ENCODE data around the gene CCDC134.

CCDC134 gene

GRCh38 chr22:41800348-41801146 lies at the start of gene CCDC134:
Gene CCDC134, plus strand, starts transcription at chr22:41800679. Its CDS starts 8,212 bp downstream, at chr22:41808891.
- peak; percentile 86 for DNase-seq

DNA sequence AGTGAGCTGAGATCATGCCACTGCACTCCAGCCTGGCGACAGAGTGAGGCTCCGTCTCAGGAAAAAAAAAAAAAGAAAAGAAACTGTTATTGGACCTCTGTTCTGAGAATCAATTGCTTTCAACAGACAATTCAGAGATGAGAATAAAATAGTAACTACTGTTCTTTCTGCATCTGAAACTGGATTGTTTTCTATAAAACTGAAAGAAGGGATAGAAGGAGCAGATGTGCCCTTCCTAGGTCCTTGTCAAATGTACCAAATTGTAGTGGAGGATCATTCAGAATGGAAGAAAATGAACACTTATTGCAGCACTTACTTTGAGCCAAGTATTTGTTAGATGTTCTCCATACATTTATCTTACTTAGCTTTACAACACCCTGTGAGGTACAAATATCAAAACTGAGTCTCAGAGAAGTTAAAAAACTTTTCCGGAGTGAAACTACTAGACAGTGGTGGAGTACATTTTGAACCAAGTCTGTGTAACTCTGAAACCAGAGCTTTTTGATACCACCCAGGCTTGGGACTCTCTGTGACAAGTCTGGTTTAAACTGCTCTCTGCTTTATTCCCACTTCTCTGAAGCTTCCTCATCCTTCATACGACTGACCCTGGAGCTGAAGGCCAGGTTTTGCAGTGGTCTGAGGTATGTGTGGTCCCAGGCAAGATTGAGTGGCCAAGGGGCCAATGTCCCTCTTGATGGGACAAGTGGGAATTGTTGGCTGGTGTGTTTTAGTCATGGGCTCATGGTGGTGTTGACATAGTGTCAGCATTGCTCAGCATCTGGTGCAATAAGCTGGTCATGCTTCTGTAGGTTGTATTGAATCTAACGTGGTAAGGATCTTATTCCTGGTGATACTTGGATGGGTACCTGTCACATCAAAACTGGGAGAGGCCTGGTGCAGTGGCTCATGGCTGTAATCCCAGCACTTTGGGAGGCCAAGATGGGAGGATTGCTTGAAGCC lies 48.2 kb upstream of the CCDC134 start:
- no peak for DNase-seq

DNA sequence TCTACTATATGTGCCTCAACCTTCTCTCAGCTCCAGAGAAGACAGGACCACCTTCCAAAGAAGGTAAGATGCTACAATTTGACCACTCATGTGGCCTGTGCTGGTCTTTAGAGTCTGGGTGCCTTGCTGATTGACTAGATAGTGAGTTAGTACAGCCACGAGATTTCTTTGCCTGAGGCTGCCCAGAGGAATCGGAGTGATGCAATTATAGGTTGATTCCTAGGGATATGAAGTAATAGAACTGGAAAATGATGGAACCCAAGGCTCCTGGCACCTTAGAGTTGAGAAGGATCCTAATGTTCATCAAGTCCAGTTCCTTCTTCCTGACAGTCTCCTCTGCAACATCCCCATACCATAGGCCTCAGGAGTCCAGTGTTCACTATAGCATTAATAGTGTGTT lies 46.5 kb upstream of the CCDC134 start:
- no peak for DNase-seq

- peak; percentile 17 for DNase-seq
These were observed 43.0 kb upstream of the CCDC134 start for GRCh38 chr22:41757502-41757901.

DNA sequence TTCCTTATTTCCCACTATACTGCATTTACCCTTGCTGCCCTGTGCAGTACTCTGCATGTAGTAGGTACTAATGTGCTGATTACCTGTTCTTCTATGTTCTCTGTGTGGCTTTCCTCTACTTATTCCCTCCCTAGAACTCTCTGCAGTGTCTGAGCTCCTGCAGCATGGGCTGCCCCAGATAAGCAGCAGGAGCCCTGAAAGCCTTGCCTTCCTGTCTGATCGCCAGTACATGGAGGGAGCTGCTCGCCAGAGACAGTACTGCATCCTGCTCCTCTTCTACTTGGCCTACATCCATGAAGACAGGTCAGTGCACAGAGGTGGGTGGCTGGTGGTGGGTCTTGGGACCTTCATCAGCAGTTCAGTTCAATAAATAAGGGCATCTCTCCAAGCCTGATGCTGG lies 42.2 kb upstream of the CCDC134 start:
- DNase-seq, result no peak

GRCh38 chr22:41762980-41763779 lies 37.3 kb upstream of the CCDC134 start:
- DNase-seq, result peak; percentile 35

- DNase-seq, result no peak
These were observed 34.0 kb upstream of the CCDC134 start for GRCh38 chr22:41766476-41766875.

GRCh38 chr22:41768430-41768829 lies 32.0 kb upstream of the CCDC134 start:
- peak; percentile 78 for DNase-seq

DNA sequence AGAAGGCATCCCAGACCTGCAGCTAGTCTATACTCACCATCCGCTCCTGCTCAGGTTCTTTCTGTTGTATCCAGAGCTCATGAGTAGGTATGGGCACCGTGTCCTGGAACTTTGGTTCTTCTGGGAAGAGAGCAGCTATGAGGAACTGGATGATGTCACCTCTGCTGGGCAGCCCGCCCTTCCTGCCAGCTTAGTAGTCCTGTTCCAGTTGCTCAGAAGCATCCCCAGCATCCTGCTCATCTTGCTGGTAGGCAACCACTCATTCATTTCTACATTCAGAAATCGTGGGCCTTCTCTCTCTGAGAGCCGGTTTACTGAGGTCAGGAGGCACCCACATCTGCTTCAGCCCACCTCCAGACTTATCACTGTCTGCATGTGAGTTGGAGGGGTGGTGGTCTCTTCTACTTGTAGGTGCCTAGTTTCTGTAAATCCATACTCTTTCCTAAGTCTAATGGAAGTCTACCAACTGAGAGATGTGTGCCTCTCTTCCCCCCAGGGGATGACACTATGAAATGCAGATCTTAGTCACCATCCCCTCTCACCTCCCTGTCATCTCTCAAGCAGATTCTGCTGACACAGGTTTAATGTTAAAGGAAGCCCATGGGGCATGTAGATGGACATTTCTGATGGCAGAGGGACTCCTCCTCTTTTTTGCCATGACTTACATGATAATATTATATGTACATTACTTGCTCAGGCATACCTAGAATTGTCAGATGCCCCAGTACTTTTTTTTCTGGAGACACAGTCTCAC lies 29.6 kb upstream of the CCDC134 start:
- no peak for DNase-seq

GRCh38 chr22:41772198-41772597 lies 28.3 kb upstream of the CCDC134 start:
- DNase-seq, result no peak

DNA sequence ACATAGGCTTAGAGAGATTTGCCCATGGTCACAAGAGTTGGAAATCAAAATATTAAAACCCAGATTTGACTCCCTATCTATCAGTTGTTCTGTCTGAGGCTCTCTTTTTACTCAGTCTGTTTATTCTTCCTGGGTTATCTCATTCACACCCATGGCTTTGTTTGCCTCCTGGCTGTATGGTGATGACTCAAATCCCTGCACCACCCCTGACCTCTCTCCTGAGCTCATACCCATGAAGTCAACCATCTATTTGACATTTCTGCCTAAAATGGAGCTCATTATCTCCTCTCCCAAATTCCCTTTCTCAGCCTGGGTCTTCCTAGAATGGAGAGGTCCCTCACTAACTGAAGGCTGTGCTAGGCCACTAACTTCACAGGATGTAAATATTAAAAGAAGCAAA lies 27.8 kb upstream of the CCDC134 start:
- DNase-seq, result no peak

DNA sequence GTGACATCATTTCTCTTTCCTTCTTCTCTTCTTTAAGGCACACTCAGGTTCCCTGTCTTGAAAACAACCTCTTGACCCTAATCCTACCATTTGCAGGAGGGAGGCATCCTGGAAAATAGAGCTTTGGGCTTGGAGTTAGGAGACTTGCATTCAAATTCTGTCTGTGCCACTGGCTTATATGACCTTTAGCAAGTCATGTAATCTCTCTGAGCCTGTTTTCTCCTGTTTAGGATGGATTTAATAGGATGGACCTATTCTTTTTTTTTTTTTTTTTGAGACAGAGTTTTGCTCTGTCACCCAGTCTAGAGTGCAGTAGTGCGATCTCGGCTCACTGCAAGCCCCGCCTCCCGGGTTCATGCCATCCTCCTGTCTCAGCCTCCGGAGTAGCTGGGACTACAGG lies 25.1 kb upstream of the CCDC134 start:
- no peak for DNase-seq

DNA sequence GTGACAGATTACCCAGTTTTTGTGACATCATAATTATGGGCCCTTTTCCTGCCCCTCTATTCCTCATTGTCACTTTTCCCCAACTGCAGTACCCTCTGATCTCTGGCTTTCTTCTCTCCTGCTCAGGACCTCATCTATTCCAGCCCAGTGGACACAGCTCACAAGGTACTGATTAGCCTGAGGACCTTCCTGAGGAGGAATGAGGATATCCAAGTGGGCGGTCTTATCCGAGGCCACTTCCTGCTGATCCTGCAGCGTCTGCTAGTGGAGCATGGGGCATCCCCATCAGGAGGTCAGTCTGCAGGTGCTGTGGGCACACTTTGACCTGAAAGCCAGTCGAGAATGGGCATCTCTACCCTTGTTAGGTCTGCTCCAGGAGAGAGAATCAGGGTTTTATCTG lies 24.5 kb upstream of the CCDC134 start:
- DNase-seq, result no peak

GRCh38 chr22:41776381-41776780 lies 24.1 kb upstream of the CCDC134 start:
- no peak for DNase-seq

DNA sequence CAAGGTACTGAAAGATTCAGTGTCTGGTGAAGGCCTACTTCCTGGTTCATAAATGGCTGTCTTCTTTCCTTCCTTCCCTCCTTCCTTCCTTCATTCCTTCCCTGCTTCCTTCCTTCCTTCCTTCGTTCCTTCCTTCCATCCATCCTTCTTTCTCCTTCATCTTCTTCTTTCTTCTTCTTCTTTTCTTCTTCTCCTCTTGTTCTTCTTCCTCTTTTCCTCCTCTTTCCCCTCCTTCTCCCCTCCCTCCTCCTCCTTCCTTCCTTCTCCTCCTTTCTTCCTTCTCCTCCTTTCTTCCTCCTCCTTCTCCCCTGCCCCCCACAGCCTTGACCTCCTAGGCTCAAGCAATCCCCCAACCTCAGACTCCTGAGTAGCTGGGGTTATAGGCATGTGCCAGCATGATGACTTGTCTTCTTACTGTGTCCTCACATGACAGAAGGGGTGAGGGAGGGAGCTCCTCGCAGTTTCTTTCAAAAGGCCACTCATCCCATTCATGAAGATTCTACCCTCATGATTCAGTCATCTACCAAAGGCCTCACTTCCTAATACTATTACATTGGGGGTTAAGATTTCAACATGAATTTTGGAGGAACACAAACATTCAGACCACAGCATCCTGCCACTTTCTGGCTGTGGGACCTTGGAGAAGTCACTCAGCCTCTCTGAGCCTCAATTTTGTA lies 22.6 kb upstream of the CCDC134 start:
- peak; percentile 81 for DNase-seq

DNA sequence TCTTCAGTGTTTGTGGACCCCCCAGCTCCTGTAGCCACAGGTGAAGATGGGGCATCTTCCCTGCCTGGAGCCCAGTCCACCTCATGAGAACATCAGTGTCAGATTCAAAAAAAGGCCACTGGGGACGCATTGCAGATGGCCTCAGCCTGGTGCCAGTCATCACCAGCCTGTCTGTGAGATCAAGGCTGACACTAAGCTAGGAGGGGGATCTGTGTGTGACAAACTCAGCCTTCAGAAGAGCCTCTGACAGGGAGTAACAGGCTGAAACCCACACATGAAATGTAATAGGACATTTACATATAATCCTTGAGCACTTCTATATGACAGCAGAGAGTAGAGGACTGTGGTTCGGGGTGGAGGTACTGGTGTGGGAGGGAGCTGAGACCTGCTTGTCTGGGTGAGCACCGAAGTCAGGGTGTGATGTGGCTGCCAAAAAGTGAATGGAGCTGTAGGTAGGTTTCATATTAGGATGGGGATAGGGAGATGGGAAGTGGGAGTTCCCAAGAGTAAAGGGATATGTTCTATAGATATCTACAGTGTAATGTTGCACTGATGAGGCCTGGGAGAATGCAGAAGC lies 20.5 kb upstream of the CCDC134 start:
- DNase-seq, result no peak

GRCh38 chr22:41780746-41781505 lies 19.6 kb upstream of the CCDC134 start:
- peak; percentile 92 for DNase-seq

DNA sequence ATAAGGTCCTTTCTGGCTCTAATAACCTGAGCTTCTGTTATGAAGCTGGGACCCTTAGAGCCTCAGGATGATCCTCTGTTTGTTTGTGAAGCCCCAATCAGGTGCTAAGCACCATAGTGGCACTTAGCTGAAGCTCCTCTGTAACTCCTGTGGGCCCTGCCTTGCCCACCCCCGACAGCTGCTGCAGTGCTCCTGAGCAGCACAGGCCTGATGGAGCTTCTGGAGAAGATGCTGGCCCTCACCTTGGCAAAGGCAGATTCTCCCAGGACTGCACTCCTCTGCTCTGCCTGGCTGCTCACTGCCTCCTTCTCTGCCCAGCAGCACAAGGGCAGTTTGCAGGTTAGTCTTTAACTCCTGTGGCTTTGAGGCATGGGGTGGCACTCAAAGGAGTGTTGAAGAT lies 19.0 kb upstream of the CCDC134 start:
- DNase-seq, result no peak

DNA sequence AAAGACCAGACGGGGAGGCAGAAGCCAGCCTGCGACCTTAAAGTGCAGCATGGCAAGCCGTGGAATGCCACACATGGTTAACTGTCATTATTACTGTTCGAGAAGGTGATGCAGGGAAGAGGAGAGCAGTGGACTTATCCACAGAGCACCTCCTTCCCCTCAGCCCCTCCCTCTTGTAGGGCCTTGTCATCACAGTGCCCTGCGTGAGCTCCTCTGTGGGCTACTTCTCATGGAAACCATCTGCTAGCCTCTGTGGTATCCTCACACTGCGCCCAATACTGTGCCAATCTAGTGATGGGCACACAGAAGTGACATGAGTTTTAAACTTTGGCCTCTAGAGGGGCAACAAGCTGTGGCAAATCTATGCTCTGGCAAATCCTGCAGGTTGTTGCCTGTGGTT lies 18.2 kb upstream of the CCDC134 start:
- DNase-seq, result no peak

DNA sequence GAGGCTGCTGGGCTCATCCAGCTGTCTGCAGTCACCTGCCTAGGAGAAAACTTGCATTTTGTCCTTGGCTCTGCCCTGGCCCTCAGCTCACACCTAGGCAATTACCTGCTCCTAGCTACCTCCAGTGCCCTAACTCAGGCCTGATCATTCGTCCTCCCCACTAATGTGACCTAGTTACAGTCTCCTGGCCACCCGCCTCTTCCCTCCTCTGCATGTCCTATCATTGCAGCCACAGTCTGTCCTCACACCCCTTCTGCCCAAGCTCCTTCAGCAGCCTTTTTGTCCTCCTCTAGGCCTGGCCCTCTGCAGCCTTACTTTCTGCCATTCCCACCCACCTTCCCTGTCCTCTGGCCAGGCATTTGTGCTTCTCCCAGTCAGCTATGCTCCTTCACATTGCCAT lies 17.7 kb upstream of the CCDC134 start:
- no peak for DNase-seq

GRCh38 chr22:41787331-41787730 lies 13.1 kb upstream of the CCDC134 start:
- no peak for DNase-seq

Data from MV-4-11 (cell line).